Fibroblast of mammary gland (primary cell): Measurements from ENCODE around the gene TPK1.
"Not testable (repeated sequence)": the region's sequence is repeated elsewhere in the genome, so short reads cannot be mapped to it uniquely, and the experiment has no call there.

Experiments
- DNase-seq: peaks from one replicate; pipeline ENCODE4 v3.0.0-alpha.2; 2010; ENCODE audit warnings: low read depth
- H3K4me3 ChIP-seq: 2 replicates; pipeline ENCODE4 v1.5.1; 2011; ENCODE audit warnings: low read depth, mild to moderate bottlenecking, low read length, moderate library complexity; ENCODE audit not compliant: control insufficient read depth
- TF ChIP-seq, protein P1 (sequence below): conservative IDR thresholded peaks from 2 replicates; pipeline ENCODE4 v1.5.1; 2011; ENCODE audit warnings: low read depth, low read length, inconsistent platforms; ENCODE audit not compliant: control insufficient read depth, insufficient read depth

The TPK1 gene

DNA sequence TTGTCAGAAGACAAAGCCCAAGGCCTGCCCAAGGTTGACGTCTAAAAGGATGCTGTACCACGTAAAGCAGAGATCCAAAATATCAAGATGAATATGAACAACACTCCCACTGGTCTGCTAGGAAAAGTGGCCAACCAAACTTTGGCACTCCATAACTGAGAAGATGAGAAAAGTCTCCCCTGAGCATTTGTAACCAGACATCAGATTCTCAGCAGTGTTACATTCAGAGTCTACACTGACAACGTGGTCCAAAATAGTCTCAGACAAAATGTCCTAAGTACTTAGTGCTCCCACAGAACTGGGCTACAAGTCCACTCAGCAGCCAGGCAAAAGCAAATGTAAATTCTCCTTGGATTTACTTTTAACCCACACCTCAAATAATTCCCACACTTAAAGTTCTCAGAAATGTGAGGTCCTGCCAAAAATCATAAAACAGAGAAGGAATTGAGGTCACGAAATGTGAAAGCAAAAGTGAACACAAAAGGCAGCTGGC lies 247.2 kb downstream of the TPK1 start:
- TF ChIP-seq, protein P1, sequence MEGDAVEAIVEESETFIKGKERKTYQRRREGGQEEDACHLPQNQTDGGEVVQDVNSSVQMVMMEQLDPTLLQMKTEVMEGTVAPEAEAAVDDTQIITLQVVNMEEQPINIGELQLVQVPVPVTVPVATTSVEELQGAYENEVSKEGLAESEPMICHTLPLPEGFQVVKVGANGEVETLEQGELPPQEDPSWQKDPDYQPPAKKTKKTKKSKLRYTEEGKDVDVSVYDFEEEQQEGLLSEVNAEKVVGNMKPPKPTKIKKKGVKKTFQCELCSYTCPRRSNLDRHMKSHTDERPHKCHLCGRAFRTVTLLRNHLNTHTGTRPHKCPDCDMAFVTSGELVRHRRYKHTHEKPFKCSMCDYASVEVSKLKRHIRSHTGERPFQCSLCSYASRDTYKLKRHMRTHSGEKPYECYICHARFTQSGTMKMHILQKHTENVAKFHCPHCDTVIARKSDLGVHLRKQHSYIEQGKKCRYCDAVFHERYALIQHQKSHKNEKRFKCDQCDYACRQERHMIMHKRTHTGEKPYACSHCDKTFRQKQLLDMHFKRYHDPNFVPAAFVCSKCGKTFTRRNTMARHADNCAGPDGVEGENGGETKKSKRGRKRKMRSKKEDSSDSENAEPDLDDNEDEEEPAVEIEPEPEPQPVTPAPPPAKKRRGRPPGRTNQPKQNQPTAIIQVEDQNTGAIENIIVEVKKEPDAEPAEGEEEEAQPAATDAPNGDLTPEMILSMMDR, result no peak
- no peak overlapping the region for H3K4me3 ChIP-seq
- peak; percentile 16 for DNase-seq

GRCh38 chr7:144587701-144588100 lies 248.2 kb downstream of the TPK1 start:
- DNase-seq, result no peak
- TF ChIP-seq, protein P1, result no peak

DNA sequence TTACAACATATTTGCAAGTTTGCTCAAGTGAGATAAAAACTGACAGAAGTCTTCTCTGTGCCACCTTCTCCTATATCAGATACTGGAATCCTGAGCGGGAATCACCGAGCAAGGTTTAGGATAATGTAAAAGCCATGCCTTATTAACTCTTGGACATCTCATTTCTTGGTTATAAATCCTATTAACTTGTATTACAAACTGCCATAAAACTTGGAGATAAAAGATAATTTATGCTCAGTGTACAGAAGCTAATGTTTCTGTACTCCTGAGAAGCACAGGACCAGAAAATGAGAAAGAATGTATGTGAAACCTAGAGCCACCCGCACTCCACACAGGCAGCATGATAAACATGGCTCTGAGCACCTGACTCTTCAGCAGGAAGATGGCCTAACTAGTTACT lies 251.1 kb downstream of the TPK1 start:
- TF ChIP-seq, protein P1, result no peak
- H3K4me3 ChIP-seq, result no peak overlapping the region
- no peak for DNase-seq

More at GRCh38 chr7:144587701-144588100, 248.2 kb downstream of the TPK1 start:
- H3K4me3 ChIP-seq, result no peak overlapping the region

DNA sequence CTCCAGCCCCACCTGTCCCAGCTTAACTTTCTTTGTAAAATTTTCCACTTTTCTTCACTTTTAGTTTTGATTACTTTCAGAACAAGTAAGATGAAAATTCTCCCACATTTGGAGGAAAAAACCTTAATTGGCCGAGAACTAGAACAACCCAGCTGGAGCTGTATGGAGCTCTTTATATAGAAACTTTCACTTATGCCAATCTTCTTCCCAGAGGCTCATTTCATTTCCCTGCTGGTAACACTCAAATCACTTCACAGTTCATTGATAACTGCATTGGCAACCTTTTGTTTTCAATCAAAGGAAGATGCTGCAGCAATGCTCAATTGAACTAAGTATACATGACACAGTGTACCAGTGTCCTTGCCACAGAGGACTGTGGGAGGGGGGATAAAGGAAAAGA lies 256.2 kb downstream of the TPK1 start:
- no peak for DNase-seq
- TF ChIP-seq, protein P1, result no peak
- no peak overlapping the region for H3K4me3 ChIP-seq

DNA sequence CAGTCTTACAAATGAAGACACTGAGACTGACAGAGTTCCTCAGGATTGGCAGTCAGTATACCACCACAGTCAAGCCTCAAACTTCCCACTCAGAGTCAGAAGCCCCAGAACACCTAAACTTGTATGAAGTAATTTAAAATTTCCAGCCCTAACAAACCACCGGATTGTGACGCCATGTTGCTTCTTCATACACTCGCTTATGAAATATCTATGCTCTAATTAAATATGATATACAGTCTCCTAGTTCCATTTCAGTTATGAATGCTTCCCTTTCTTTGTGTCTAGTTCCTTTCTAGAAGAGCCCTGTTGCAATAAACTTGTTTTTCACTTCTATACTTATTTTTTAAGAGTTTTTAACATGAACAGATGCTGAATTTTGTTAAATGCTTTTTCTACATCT lies 260.4 kb downstream of the TPK1 start:
- DNase-seq, result no peak
- TF ChIP-seq, protein P1, result no peak
- no peak overlapping the region for H3K4me3 ChIP-seq

GRCh38 chr7:144574753-144575152 lies 261.1 kb downstream of the TPK1 start:
- DNase-seq, H3K4me3 ChIP-seq: not testable (repeated sequence)

DNA sequence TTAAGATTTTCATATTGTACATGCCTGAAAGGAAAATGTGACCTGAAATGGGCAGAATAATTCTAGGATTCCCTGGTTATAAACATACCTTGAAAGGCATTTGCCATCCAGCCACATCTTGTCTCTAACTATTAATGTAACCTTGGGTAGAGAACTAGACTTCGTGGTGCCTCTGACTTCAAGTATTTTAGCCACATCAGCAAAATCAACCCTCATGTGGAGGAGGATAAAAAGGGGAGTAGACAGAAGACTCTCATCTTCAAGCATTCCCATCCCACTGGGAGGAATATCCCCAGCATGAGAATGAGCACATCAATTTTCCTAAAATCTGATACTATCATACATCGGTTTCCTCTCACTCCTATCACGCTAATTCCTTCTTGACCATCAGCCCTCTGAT lies 267.6 kb downstream of the TPK1 start:
- no peak overlapping the region for H3K4me3 ChIP-seq
- TF ChIP-seq, protein P1, result no peak
- DNase-seq, result no peak
